ENCODE data around the gene KLRC4.

KLRC4 gene

DNA sequence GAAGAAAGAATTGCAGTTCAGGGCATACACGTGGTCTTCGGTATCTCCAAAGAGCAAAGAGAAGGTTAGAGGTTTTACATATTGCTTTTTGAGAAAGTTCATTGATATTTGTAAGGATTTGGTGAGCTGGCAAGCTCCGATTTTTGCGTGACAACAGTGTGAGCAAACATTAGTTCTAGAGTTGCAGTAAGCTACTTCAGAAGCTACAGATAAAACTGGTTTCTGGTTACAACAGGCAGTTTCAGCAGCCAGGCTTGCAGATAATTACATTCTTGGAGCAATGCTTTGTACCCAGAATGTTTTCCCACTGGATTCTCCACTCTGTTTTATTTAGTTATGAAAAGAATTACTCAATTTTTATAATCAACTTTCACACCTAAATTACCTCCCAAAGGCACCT lies 47.9 kb downstream of the KLRC4 start:
- no peaks in the 10 kb centered on the region; the same call in 1 of the 2 replicates for H3K9me3 ChIP-seq (ENCODE audit: insufficient read depth, low read length)
- no peaks in the 10 kb centered on the region for H3K79me2 ChIP-seq (ENCODE audit: low read length)
- peak overlapping the region; percentile 87; the same call in 1 of the 2 replicates for H3K4me2 ChIP-seq (ENCODE audit: low read length)
- peak overlapping the region; percentile 90; the same call in 1 of the 2 replicates for H3K9ac ChIP-seq (ENCODE audit: low read length)
- H3K27ac ChIP-seq (ENCODE audit: low read length): peak overlapping the region; percentile 95; the same call in 1 of the 2 replicates
- H3K4me3 ChIP-seq (ENCODE audit: low read length): no peak overlapping the region
- no peaks in the 10 kb centered on the region for H3K27me3 ChIP-seq (ENCODE audit: low read depth, low read length)
- no peaks in the 10 kb centered on the region for H4K20me1 ChIP-seq (ENCODE audit: insufficient read depth, low read length)
- peaks cover 51% of the 10 kb centered on the region for H3K4me1 ChIP-seq (ENCODE audit: low read length)
- H2AFZ ChIP-seq (ENCODE audit: low read depth, low read length): no peak overlapping the region
- H3K36me3 ChIP-seq (replicated peaks; ENCODE audit: low read depth, low read length): no peaks in the 10 kb centered on the region
- TF ChIP-seq, protein P1, sequence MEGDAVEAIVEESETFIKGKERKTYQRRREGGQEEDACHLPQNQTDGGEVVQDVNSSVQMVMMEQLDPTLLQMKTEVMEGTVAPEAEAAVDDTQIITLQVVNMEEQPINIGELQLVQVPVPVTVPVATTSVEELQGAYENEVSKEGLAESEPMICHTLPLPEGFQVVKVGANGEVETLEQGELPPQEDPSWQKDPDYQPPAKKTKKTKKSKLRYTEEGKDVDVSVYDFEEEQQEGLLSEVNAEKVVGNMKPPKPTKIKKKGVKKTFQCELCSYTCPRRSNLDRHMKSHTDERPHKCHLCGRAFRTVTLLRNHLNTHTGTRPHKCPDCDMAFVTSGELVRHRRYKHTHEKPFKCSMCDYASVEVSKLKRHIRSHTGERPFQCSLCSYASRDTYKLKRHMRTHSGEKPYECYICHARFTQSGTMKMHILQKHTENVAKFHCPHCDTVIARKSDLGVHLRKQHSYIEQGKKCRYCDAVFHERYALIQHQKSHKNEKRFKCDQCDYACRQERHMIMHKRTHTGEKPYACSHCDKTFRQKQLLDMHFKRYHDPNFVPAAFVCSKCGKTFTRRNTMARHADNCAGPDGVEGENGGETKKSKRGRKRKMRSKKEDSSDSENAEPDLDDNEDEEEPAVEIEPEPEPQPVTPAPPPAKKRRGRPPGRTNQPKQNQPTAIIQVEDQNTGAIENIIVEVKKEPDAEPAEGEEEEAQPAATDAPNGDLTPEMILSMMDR (IDR thresholded peaks at IDR 0.05; ENCODE audit: low read depth, low read length): no peak
- no peak for TF ChIP-seq EZH2phosphoT487 (IDR thresholded peaks at IDR 0.05; ENCODE audit: low read depth)

DNA sequence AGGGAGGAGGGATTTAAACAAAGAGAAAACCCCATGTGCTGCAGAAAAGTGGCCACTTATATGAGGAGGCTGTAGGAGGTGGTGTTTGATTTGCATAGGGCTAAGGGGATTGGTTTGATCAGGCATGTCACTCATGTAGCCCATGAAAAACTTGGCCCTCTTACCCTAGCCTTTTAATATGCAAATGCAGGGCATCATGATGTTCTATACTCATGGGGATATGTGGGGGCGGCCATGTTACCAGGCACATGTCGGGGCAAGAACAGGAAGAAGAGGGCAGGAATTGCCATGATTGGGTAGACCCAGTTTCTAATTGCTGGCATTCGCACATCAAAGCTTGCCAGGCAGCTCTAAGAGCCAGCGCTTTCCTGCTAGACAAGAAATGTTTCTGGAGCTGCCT lies 48.5 kb downstream of the KLRC4 start:
- H3K27ac ChIP-seq (ENCODE audit: low read length): no peak overlapping the region
- H3K79me2 ChIP-seq (ENCODE audit: low read length): no peaks in the 10 kb centered on the region
- H3K4me1 ChIP-seq (ENCODE audit: low read length): peaks cover 46% of the 10 kb centered on the region
- no peak overlapping the region for H3K4me2 ChIP-seq (ENCODE audit: low read length)
- H2AFZ ChIP-seq (ENCODE audit: low read depth, low read length): no peak overlapping the region
- H3K9me3 ChIP-seq (ENCODE audit: insufficient read depth, low read length): no peaks in the 10 kb centered on the region; the same call in 1 of the 2 replicates
- H3K4me3 ChIP-seq (ENCODE audit: low read length): no peak overlapping the region
- TF ChIP-seq EZH2phosphoT487 (IDR thresholded peaks at IDR 0.05; ENCODE audit: low read depth): no peak
- TF ChIP-seq, protein P1 (IDR thresholded peaks at IDR 0.05; ENCODE audit: low read depth, low read length): no peak
- no peaks in the 10 kb centered on the region for H3K36me3 ChIP-seq (replicated peaks; ENCODE audit: low read depth, low read length)
- no peak overlapping the region for H3K9ac ChIP-seq (ENCODE audit: low read length)
- H3K27me3 ChIP-seq (ENCODE audit: low read depth, low read length): no peaks in the 10 kb centered on the region
- no peaks in the 10 kb centered on the region for H4K20me1 ChIP-seq (ENCODE audit: insufficient read depth, low read length)

DNA sequence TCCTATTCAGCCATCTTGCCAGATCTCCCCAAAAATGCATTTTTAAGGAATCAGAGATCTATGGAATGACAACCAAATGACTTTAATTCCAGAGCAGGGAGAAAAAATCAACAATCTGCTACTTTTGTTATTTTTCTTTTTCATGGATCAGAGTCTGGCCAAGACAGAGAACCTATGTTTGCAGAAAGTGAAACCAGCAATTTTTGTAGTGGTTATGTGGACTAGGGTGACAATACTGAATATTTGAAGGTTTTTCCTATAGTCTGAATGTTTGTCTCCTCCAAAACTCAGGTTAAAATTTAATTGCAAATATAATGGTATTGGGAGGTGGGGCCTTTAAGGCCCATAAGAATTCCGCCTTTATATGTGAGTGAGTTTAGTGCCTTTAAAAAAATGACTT lies 50.6 kb downstream of the KLRC4 start:
- no peak overlapping the region for H3K9ac ChIP-seq (ENCODE audit: low read length)
- TF ChIP-seq EZH2phosphoT487 (IDR thresholded peaks at IDR 0.05; ENCODE audit: low read depth): no peak
- TF ChIP-seq, protein P1 (IDR thresholded peaks at IDR 0.05; ENCODE audit: low read depth, low read length): no peak
- no peaks in the 10 kb centered on the region; the same call in 1 of the 2 replicates for H3K9me3 ChIP-seq (ENCODE audit: insufficient read depth, low read length)
- H3K27me3 ChIP-seq (ENCODE audit: low read depth, low read length): no peaks in the 10 kb centered on the region
- H3K79me2 ChIP-seq (ENCODE audit: low read length): no peaks in the 10 kb centered on the region
- H3K27ac ChIP-seq (ENCODE audit: low read length): no peak overlapping the region
- H4K20me1 ChIP-seq (ENCODE audit: insufficient read depth, low read length): no peaks in the 10 kb centered on the region
- H3K36me3 ChIP-seq (replicated peaks; ENCODE audit: low read depth, low read length): no peaks in the 10 kb centered on the region
- H3K4me1 ChIP-seq (ENCODE audit: low read length): peaks cover 36% of the 10 kb centered on the region
- no peak overlapping the region for H3K4me3 ChIP-seq (ENCODE audit: low read length)
- no peak overlapping the region for H2AFZ ChIP-seq (ENCODE audit: low read depth, low read length)
- H3K4me2 ChIP-seq (ENCODE audit: low read length): no peak overlapping the region

DNA sequence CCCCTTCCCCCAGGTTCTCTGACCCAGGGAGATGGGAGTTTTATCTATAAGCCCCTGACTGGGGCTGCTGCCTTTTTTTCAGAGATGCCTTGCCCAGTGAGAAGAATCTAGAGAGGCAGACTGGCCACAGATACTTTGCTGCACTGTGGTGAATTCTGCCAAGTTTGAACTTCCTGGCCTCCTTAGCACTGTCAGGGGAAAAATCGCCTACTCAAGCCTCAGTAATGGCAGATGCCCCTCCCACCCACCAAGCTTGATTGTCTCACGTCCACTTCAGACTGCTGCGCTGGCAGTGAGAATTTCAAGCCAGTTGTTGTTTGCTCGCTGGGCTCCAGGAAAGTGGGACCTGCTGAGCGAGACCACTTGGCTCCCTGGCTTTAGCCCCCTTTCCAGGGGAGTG lies 51.4 kb downstream of the KLRC4 start:
- Histone ChIP-seq H3K36me3 (replicated peaks; ENCODE audit: low read depth, low read length) (no peaks in the 10 kb centered on the region), H3K9me3 (ENCODE audit: insufficient read depth, low read length) (no peaks in the 10 kb centered on the region; the same call in 1 of the 2 replicates), H3K27me3 (ENCODE audit: low read depth, low read length) (no peaks in the 10 kb centered on the region), H3K4me3 (ENCODE audit: low read length) (no peak overlapping the region), H3K4me1 (ENCODE audit: low read length) (peaks cover 28% of the 10 kb centered on the region), H3K4me2 (ENCODE audit: low read length) (no peak overlapping the region), H3K27ac (ENCODE audit: low read length) (no peak overlapping the region), H4K20me1 (ENCODE audit: insufficient read depth, low read length) (no peaks in the 10 kb centered on the region), H3K9ac (ENCODE audit: low read length) (no peak overlapping the region), H3K79me2 (ENCODE audit: low read length) (no peaks in the 10 kb centered on the region), H2AFZ (ENCODE audit: low read depth, low read length) (no peak overlapping the region)
- TF ChIP-seq, protein P1 (IDR thresholded peaks at IDR 0.05; ENCODE audit: low read depth, low read length): no peak
- TF ChIP-seq EZH2phosphoT487 (IDR thresholded peaks at IDR 0.05; ENCODE audit: low read depth): no peak

Measured in OCI-LY3 (cell line).